Measurements from ENCODE around the gene GPD2.

GPD2 gene

DNA sequence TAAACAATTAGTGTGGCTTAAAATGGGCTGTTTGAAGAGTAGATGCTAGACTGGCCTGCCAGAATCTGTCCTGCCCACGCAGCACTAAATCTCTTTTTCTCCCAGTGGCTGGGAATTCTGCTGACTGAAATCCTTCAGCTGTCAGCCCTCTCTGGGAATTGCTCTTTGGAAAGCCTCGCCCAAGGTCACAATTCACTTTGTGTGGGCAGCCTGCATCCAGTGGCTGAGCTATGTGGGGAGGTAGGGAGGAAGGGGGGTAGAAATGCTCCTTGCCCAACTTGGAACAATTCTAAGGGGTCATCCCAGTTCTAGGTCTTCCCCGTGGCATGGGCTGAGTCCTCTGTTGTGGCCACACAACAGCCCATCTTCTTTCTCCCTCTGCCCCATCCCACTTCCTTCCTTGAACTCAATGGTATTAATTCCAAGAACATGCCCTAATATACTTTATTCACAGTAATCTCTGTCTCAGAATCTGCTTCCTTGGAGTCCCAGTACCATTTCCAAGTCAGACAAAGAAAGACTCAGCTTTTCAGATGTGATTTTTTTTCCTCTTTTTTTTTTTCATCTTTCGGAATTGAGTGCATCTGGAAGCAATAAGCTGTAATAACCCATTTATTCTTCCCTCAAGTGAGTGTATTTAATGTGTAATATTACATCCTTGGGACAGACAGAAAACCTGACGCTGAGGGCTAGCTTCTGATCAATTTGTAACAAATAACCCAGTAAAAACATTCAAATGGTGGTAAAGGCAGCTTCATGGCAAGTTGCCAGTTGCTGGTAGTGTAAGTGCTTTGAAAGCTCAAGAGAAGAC, 189.4 kb downstream of the GPD2 start:
- DNase-seq (ENCODE audit: low read depth): no peak

DNA sequence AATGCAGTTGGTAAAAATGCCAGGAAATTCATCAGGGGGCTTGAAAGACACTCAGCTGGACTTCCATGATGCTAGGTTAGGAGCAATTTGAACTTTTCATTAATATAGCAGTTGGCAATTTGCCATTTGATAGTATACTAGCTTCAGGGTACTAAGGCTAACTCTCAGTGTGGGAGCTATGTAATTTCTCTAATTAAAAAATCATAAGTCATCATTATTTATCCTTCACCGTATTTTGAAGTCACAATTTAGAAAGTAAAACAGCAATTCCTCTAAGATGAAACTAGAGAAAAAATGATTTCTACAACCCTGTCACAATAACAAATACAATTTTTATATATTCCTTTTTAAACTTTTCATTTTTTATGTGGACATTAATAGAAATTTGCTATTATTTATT, 190.8 kb downstream of the GPD2 start:
- no peak for TF ChIP-seq MYC (IDR thresholded peaks at IDR 0.05; ENCODE audit: low read depth, low read length)
- TF ChIP-seq POLR2A (IDR thresholded peaks at IDR 0.05; ENCODE audit: extremely low read depth, insufficient read length): no peak
- no peak for TF ChIP-seq CTCF (IDR thresholded peaks at IDR 0.05; ENCODE audit: low read depth, low read length)
- TF ChIP-seq, protein P1, sequence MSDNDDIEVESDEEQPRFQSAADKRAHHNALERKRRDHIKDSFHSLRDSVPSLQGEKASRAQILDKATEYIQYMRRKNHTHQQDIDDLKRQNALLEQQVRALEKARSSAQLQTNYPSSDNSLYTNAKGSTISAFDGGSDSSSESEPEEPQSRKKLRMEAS (IDR thresholded peaks at IDR 0.05; ENCODE audit: low read depth, low read length): no peak
- no peak overlapping the region for H3K4me3 ChIP-seq (ENCODE audit: low read depth, low read length)
- DNase-seq (ENCODE audit: low read depth): no peak

More for the DNA sequence above, 189.4 kb downstream of the GPD2 start:
- TF ChIP-seq MYC (IDR thresholded peaks at IDR 0.05; ENCODE audit: low read depth, low read length): no peak
- H3K4me3 ChIP-seq (ENCODE audit: low read depth, low read length): no peak overlapping the region

DNA sequence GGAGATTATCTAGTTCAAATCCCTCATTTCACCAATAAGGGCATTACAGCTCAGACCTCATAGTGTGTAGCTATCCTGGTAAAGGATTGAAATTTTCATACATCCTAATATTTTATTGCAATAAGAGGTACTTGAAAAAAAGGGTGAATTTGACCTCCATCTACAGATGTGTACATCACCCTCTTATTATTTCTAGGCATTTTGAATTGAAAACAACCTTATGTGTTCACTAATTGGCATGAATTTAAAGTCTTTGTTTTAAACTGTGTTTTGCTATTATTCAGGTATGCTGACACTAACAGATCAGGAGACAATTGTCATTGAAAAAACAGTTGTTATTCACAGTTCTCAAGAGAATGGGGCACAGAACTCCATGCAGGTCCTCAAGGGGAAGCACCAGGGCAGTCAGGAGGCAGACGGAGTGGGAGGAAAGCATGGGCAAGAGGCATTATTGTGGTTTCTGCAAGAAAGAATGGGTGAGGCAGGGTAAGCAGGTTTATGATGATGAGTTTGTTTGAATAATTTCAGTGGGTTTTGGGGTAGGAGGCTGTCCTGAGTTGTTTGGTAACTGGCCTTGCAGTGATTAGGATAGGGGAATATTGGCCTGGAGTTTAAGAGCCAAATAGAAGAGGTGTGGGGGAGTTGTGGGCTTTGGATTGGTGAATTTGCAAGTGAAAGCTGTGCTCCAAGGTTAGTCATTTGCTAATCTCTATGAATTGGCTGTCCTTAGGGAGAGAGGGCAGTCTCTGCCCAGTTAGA, 194.6 kb downstream of the GPD2 start:
- TF ChIP-seq, protein P1 (IDR thresholded peaks at IDR 0.05; ENCODE audit: low read depth, low read length): no peak
- TF ChIP-seq CTCF (IDR thresholded peaks at IDR 0.05; ENCODE audit: low read depth, low read length) (no peak), POLR2A (IDR thresholded peaks at IDR 0.05; ENCODE audit: extremely low read depth, insufficient read length) (no peak), MYC (IDR thresholded peaks at IDR 0.05; ENCODE audit: low read depth, low read length) (no peak)
- H3K4me3 ChIP-seq (ENCODE audit: low read depth, low read length): no peak overlapping the region

GRCh38 chr2:156635646-156636045, 199.5 kb downstream of the GPD2 start:
- no peak for DNase-seq (ENCODE audit: low read depth)
- H3K4me3 ChIP-seq (ENCODE audit: low read depth, low read length): no peak overlapping the region
- TF ChIP-seq, protein P1 (IDR thresholded peaks at IDR 0.05; ENCODE audit: low read depth, low read length): no peak
- no peak for TF ChIP-seq MYC (IDR thresholded peaks at IDR 0.05; ENCODE audit: low read depth, low read length)
- TF ChIP-seq CTCF (IDR thresholded peaks at IDR 0.05; ENCODE audit: low read depth, low read length): no peak
- no peak for TF ChIP-seq POLR2A (IDR thresholded peaks at IDR 0.05; ENCODE audit: extremely low read depth, insufficient read length)

More for the DNA sequence above, 194.6 kb downstream of the GPD2 start:
- no peak for DNase-seq (ENCODE audit: low read depth)
